ENCODE measurements around the gene KIRREL3. TPM values are rescaled to one million over a fixed set of nuclear protein-coding genes. Genes with fewer than 3 reads are reported as not detected.

Gene KIRREL3
- total RNA-seq, 1 donor from 2014 or later, result 0.26 TPM

DNA sequence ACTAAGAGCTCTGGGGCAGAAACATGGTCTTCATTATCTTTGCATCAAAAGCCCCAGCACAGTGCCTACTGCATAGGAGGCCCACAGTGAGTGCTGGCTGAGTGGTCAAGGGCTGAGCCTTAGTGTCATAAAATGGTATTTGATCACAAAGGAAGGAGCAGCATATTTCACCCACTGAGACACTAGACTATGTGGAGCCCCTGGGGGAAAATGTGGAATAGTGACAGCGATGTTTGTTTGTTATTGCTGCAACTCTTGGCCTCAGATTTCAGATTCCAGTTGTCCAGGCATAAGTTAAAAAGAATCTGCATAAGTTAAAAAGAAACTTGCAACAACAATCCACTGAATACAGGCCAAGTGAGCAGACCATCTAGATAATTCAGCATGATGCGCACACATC, 7.0 kb downstream of the KIRREL3 start:
- no peak for DNase-seq (ENCODE audit: low spot score, unreplicated experiment)
- Mint-ChIP-seq H3K27ac (no peak overlapping the region), H3K4me1 (ENCODE audit: low read depth) (no peaks in the 10 kb centered on the region), H3K4me3 (ENCODE audit: low read depth) (no peak overlapping the region), H3K36me3 (ENCODE audit: insufficient read depth) (no peaks in the 10 kb centered on the region), H3K27me3 (peaks cover 48% of the 10 kb centered on the region), H3K9me3 (ENCODE audit: low read depth) (no peaks in the 10 kb centered on the region)
- TF ChIP-seq, protein P1, sequence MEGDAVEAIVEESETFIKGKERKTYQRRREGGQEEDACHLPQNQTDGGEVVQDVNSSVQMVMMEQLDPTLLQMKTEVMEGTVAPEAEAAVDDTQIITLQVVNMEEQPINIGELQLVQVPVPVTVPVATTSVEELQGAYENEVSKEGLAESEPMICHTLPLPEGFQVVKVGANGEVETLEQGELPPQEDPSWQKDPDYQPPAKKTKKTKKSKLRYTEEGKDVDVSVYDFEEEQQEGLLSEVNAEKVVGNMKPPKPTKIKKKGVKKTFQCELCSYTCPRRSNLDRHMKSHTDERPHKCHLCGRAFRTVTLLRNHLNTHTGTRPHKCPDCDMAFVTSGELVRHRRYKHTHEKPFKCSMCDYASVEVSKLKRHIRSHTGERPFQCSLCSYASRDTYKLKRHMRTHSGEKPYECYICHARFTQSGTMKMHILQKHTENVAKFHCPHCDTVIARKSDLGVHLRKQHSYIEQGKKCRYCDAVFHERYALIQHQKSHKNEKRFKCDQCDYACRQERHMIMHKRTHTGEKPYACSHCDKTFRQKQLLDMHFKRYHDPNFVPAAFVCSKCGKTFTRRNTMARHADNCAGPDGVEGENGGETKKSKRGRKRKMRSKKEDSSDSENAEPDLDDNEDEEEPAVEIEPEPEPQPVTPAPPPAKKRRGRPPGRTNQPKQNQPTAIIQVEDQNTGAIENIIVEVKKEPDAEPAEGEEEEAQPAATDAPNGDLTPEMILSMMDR (IDR thresholded peaks at IDR 0.05; ENCODE audit: unreplicated experiment), result no peak

- Mint-ChIP-seq H3K27ac (no peak overlapping the region), H3K4me1 (ENCODE audit: low read depth) (no peaks in the 10 kb centered on the region), H3K27me3 (peaks cover 56% of the 10 kb centered on the region), H3K9me3 (ENCODE audit: low read depth) (no peaks in the 10 kb centered on the region), H3K36me3 (ENCODE audit: insufficient read depth) (no peaks in the 10 kb centered on the region), H3K4me3 (ENCODE audit: low read depth) (no peak overlapping the region)
- TF ChIP-seq, protein P1 (IDR thresholded peaks at IDR 0.05; ENCODE audit: unreplicated experiment), result no peak
- no peak for DNase-seq (ENCODE audit: low spot score, unreplicated experiment)
Observed at GRCh38 chr11:126992804-126993111, 7.8 kb downstream of the KIRREL3 start.

DNA sequence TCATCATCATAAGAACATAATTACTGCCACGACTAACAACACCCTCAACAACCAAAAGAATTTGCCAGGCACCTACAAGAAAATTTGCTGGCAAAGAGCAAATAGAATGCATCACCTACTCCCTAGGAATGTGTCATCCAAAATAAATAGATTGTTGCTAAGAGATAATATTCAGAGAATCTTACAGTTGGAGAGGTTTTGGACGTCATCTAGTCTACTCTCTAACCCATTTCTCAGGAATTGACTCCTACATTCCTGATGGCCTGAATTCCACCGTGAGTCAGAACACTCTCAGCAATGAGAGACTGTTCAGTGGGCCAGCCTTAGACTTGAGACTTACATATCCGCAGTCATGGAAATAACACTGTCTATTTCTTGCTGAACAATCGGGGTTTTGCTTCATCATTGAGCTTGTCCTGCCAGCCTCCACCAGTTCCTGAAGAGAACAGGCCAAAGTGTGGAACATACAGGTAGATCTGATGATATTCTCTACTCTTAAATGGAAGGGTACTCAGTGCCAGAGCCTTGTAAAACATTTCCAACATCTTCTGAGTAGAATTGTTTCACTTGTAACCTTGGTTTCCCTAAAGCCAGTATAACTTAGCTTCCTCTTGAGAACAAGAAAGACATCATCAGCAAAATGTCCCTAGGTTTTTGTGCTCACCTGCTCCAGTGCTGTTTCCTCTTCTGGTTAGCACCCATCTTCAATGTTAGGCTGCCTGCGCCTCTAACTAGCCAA, 8.3 kb downstream of the KIRREL3 start:
- TF ChIP-seq, protein P1 (IDR thresholded peaks at IDR 0.05; ENCODE audit: unreplicated experiment), result no peak
- H3K4me1 Mint-ChIP-seq (ENCODE audit: low read depth), result no peaks in the 10 kb centered on the region
- DNase-seq (ENCODE audit: low spot score, unreplicated experiment), result no peak
- no peak overlapping the region for H3K4me3 Mint-ChIP-seq (ENCODE audit: low read depth)
- no peaks in the 10 kb centered on the region for H3K36me3 Mint-ChIP-seq (ENCODE audit: insufficient read depth)
- peaks cover 62% of the 10 kb centered on the region for H3K27me3 Mint-ChIP-seq
- H3K9me3 Mint-ChIP-seq (ENCODE audit: low read depth), result no peaks in the 10 kb centered on the region
- H3K27ac Mint-ChIP-seq, result no peak overlapping the region

DNA sequence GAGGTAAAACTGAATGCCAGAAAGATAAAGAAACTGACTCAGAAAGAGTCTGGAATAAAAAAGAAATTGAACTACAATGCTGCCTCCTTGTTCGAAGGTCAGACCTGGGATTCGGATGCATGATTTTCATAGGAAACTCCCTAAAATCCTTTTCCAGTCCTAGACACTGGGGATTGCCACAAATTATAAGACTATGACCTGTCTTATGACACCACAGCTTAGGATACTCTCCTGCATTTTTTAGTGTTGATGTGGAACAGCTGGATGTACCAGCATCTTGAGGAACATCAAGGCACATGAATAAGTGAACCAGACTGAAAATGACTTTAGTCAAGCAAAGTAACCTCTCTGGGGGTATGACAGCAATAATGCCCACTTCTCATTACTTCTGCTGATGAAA, 9.0 kb downstream of the KIRREL3 start:
- H3K36me3 Mint-ChIP-seq (ENCODE audit: insufficient read depth), result no peaks in the 10 kb centered on the region
- H3K27ac Mint-ChIP-seq, result no peak overlapping the region

GRCh38 chr11:126990716-126991480, 9.7 kb downstream of the KIRREL3 start:
- Mint-ChIP-seq H3K4me1 (ENCODE audit: low read depth) (no peaks in the 10 kb centered on the region), H3K27me3 (peaks cover 74% of the 10 kb centered on the region), H3K4me3 (ENCODE audit: low read depth) (no peak overlapping the region), H3K27ac (no peak overlapping the region), H3K9me3 (ENCODE audit: low read depth) (no peaks in the 10 kb centered on the region), H3K36me3 (ENCODE audit: insufficient read depth) (no peaks in the 10 kb centered on the region)
- TF ChIP-seq, protein P1 (IDR thresholded peaks at IDR 0.05; ENCODE audit: unreplicated experiment), result no peak
- no peak for DNase-seq (ENCODE audit: low spot score, unreplicated experiment)

More for the DNA sequence above, 9.0 kb downstream of the KIRREL3 start:
- peaks cover 68% of the 10 kb centered on the region for H3K27me3 Mint-ChIP-seq
- TF ChIP-seq, protein P1 (IDR thresholded peaks at IDR 0.05; ENCODE audit: unreplicated experiment), result no peak
- no peaks in the 10 kb centered on the region for H3K9me3 Mint-ChIP-seq (ENCODE audit: low read depth)
- H3K4me3 Mint-ChIP-seq (ENCODE audit: low read depth), result no peak overlapping the region
- H3K4me1 Mint-ChIP-seq (ENCODE audit: low read depth), result no peaks in the 10 kb centered on the region
- DNase-seq (ENCODE audit: low spot score, unreplicated experiment), result no peak

Measured in progenitor cell of endocrine pancreas (in vitro differentiated cells).